Glutamatergic neuron (in vitro differentiated cells): ENCODE data around the gene GRIPAP1. TPM values are rescaled to one million over a fixed set of nuclear protein-coding genes. Genes with fewer than 3 reads are reported as not detected.

ENCODE experiments used
- DNase-seq: peaks from one replicate; pipeline ENCODE4 v3.0.0; 2022
- H3K27ac Mint-ChIP-seq: one replicate; pipeline ENCODE4 v1.8.0; 2020; ENCODE audit warnings: mild to moderate bottlenecking, mixed read lengths, inconsistent platforms; ENCODE audit not compliant: unreplicated experiment
- H3K27me3 Mint-ChIP-seq: one replicate; pipeline ENCODE4 v1.8.0; 2020; ENCODE audit warnings: mild to moderate bottlenecking, moderate library complexity, mixed read lengths, inconsistent platforms; ENCODE audit not compliant: unreplicated experiment
- H3K36me3 Mint-ChIP-seq: one replicate; pipeline ENCODE4 v1.8.0; 2020; ENCODE audit warnings: mild to moderate bottlenecking, mixed read lengths, inconsistent platforms; ENCODE audit not compliant: unreplicated experiment
- H3K4me1 Mint-ChIP-seq: one replicate; pipeline ENCODE4 v1.8.0; 2020; ENCODE audit warnings: mild to moderate bottlenecking, low read depth, mixed read lengths, inconsistent platforms; ENCODE audit not compliant: unreplicated experiment
- H3K4me3 Mint-ChIP-seq: one replicate; pipeline ENCODE4 v1.8.0; 2020; ENCODE audit warnings: mild to moderate bottlenecking, mixed read lengths, inconsistent platforms; ENCODE audit not compliant: unreplicated experiment
- H3K9me3 Mint-ChIP-seq: one replicate; pipeline ENCODE4 v1.8.0; 2020; ENCODE audit warnings: mild to moderate bottlenecking, moderate library complexity, mixed read lengths, inconsistent platforms; ENCODE audit not compliant: unreplicated experiment
- CTCF ChIP-seq: fragments of 200-600 bp; sonication (generic); IDR thresholded peaks from one replicate; pipeline ENCODE4 v1.5.0; 2021; ENCODE audit not compliant: partially characterized antibody, unreplicated experiment
- total RNA-seq: library from RNA; stranded (reverse); fragmentation: NEBNext Ultra II Directional; extraction: Animal tissue kit (Norgen Biotek cat#: 25700); gene quantifications from one replicate; pipeline ENCODE4 v1.2.1, GENCODE V29; 2021; ENCODE audit not compliant: unreplicated experiment

The GRIPAP1 gene
- total RNA-seq, 1 donor from 2014 or later, result 129 TPM

DNA sequence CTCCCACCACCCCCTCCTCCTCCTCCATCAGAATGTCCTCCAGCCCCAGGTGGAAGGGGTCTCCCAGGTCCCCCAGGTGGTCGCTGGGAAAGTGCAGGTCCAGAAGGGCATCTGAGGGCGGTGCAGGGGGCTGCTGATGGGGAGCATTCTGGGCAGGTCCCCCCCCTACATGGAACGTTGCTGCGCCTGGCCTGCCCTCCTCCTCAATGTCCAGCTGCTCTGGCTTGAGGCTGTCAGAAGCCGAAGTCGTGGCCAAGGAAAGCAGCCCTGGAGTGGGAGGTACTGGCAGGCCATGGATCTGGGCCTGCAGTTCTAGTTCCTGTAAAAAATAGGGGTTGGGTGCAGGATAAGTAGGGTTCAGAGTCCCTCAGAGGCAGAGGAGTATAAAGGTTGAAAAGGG, 28.2 kb upstream of the GRIPAP1 start:
- DNase-seq, result no peak
- TF ChIP-seq CTCF, result no peak
- H3K4me1 Mint-ChIP-seq, result no peaks in the 10 kb centered on the region
- no peak overlapping the region for H3K4me3 Mint-ChIP-seq
- H3K36me3 Mint-ChIP-seq, result no peaks in the 10 kb centered on the region
- H3K27ac Mint-ChIP-seq, result no peak overlapping the region
- H3K9me3 Mint-ChIP-seq, result no peaks in the 10 kb centered on the region
- peaks cover 4% of the 10 kb centered on the region for H3K27me3 Mint-ChIP-seq

- no peaks in the 10 kb centered on the region for H3K9me3 Mint-ChIP-seq
- H3K4me1 Mint-ChIP-seq, result no peaks in the 10 kb centered on the region
- no peak overlapping the region for H3K27ac Mint-ChIP-seq
- no peak overlapping the region for H3K4me3 Mint-ChIP-seq
- TF ChIP-seq CTCF, result no peak
- H3K27me3 Mint-ChIP-seq, result peaks cover 4% of the 10 kb centered on the region
- DNase-seq, result no peak
- no peaks in the 10 kb centered on the region for H3K36me3 Mint-ChIP-seq
Measured at GRCh38 chrX:49029876-49030275, 27.8 kb upstream of the GRIPAP1 start.

DNA sequence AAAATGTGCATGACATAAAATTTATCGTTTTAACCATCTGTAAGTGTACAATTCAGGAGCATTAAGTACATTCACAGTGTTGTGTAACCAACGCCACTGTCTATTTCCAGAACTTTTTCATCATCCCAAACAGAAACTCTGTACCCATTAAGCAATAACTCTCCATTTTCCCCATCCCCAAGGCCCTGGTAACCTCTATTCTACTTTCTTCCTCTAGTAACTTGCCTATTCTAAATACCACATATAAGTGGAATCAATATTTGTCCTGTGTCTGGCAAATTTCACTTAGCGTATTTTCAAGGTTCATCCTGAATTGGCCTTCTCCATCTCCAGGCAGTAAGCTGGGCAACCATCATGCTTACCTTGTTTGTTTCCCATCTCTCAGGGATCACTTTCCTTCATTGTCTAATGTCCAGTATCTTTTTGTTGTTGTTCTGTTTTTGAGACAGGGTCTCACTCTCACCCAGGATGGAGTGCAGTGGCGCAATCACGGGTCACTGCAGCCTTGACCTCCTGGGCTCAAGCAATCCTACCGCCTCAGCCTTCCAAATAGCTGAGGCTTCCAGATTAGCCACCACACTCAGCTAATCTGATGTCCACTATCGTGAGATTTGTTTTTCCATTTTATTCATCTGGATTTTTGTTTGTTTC, 17.7 kb upstream of the GRIPAP1 start:
- H3K4me1 Mint-ChIP-seq, result no peaks in the 10 kb centered on the region
- no peaks in the 10 kb centered on the region for H3K36me3 Mint-ChIP-seq
- peaks cover 2% of the 10 kb centered on the region for H3K9me3 Mint-ChIP-seq
- no peak overlapping the region for H3K4me3 Mint-ChIP-seq
- DNase-seq, result no peak
- no peak overlapping the region for H3K27ac Mint-ChIP-seq
- no peak for TF ChIP-seq CTCF
- no peaks in the 10 kb centered on the region for H3K27me3 Mint-ChIP-seq

GRCh38 chrX:49019050-49019449, 17.0 kb upstream of the GRIPAP1 start:
- Mint-ChIP-seq H3K27me3 (no peaks in the 10 kb centered on the region), H3K27ac (no peak overlapping the region), H3K9me3 (peaks cover 2% of the 10 kb centered on the region)

DNA sequence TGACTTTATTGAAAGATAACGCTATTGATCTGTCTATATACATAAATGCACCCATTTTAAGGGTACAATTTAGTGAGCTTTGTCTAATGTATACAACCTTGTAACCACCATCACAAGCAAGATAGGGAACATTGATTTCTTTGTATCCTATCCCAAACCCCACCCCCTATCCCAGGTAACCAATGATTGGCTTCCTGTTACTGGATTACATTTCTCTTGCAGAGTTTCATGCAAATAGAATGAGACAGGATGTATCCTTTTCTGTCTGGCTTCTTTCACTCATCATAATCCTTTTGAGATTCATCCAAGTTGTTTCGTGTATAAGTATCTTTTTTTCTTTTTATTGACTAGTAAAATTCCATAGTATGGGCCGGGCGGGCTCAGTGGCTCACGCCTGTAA, 1.6 kb upstream of the GRIPAP1 start:
- no peaks in the 10 kb centered on the region for H3K36me3 Mint-ChIP-seq
- TF ChIP-seq CTCF, result no peak
- no peak overlapping the region for H3K4me3 Mint-ChIP-seq
- DNase-seq, result no peak
- H3K27ac Mint-ChIP-seq, result no peak overlapping the region
- peaks cover 5% of the 10 kb centered on the region for H3K4me1 Mint-ChIP-seq
- peaks cover 1% of the 10 kb centered on the region for H3K9me3 Mint-ChIP-seq
- H3K27me3 Mint-ChIP-seq, result peaks cover 1% of the 10 kb centered on the region

More at GRCh38 chrX:49019050-49019449, 17.0 kb upstream of the GRIPAP1 start:
- Mint-ChIP-seq H3K4me1 (no peaks in the 10 kb centered on the region), H3K4me3 (no peak overlapping the region), H3K36me3 (no peaks in the 10 kb centered on the region)
- no peak for DNase-seq
- no peak for TF ChIP-seq CTCF
